Measurements from ENCODE around the gene CDH4. TPM values are rescaled to one million over a fixed set of nuclear protein-coding genes. Genes with fewer than 3 reads are reported as not detected.
A peak's percentile ranks its signal among the peaks of the same experiment; 100 is the strongest.

CDH4 gene
- total and polyA plus RNA-seq, 9 of the 15 experiments (the other 6 are each of a cell fraction or from before 2014, with no cell fraction given), result 0.04 TPM; not detected in 8

DNA sequence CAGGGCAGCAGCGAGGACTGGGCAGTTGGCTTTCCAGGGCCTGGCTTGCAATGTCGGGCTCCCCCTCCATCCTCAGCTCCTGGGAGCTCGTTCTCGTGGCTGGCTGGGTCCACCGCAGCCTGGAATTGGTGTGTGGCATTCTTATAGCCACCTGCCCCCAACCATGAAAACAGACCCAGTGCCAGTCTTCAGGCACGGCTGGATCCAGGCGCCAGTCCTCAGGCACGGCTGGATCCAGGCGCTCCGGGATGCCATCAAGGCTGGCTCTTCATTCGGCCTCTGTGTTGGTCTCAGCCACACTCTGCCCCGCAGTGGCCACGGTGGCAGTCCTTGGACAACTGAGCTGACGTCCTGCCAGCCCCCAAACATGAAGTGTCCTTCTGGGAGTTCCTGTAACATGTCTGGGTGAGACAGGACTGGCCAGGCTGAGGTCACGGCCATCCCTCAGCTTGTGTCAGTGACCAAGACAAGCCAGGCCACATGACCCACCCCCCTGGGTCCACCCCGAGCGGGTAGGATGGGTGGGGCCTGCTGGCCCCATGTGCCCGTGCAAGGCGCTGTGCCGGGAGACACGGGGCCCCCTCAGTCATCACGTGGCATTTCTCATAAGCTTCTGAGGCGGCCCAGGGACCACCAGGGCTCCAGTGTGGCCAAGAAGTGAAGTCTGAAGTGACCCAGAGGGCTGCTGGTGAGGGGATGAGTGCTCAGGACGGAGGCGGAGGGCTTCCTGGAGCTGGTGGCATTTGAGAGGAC lies 714.6 kb downstream of the CDH4 start:
- ATAC-seq (peak; percentile 46; the same call in 2 of the 3 replicates), FAIRE-seq (no peak), DNase-seq (ENCODE audit: extremely low read depth in 1 of 4, low spot score in 3 of 4) (no peak)
- peaks cover 0 to 20% of the 10 kb centered on the region in 2 experiments; a peak in 2 of 5 replicates for H3K4me1 ChIP-seq (replicated peaks in 1 of 2; ENCODE audit: control insufficient read depth in 2 of 2, insufficient read depth in 2 of 2, low read length in 2 of 2)
- no peaks in the 10 kb centered on the region; the same call in none of the 2 replicates for H3K9me3 ChIP-seq (replicated peaks; ENCODE audit: control insufficient read depth, insufficient read depth, low read depth, low read length)
- H3K4me2 ChIP-seq (ENCODE audit: insufficient read depth, low read length), result no peak overlapping the region
- intact Hi-C loops (cut with micrococcal nuclease) (no loop called here), in situ Hi-C loops (cut with MboI) (no loop called here)
- H3K4me3 ChIP-seq, result no peak overlapping the region
- no peaks in the 10 kb centered on the region for H3K36me3 ChIP-seq (ENCODE audit: control insufficient read depth, insufficient read depth, low read length)
- H2AFZ ChIP-seq (ENCODE audit: low read depth, low read length), result no peak overlapping the region
- H3K27ac ChIP-seq (ENCODE audit: extremely low read depth, low read depth, low read length), result no peak overlapping the region
- BruUV-seq (replicated peaks), result no TSS peak
- no peaks in the 10 kb centered on the region for H4K20me1 ChIP-seq (replicated peaks; ENCODE audit: control insufficient read depth, insufficient read depth, low read length)
- H3K79me2 ChIP-seq (ENCODE audit: control insufficient read depth, insufficient read depth, low read length), result no peaks in the 10 kb centered on the region
- ChIA-PET POLR2A (no interaction called here), CTCF (ENCODE audit: low intra/inter-chr PET ratio) (no interaction called here)
- no peaks in the 10 kb centered on the region for H3K9me1 ChIP-seq (ENCODE audit: control insufficient read depth, insufficient read depth, low read length)
- no peaks in the 10 kb centered on the region; a peak in 1 of 5 replicates for H3K27me3 ChIP-seq (ENCODE audit: control insufficient read depth in 2 of 2, insufficient read depth in 2 of 2, low read length in 2 of 2)
- H3K9ac ChIP-seq (ENCODE audit: insufficient read depth in 1 of 2, low read depth in 2 of 2, low read length in 2 of 2), result peak overlapping the region in 1 of 2 experiments; percentile 35; a peak in 1 of 4 replicates
- TF ChIP-seq, protein P1, sequence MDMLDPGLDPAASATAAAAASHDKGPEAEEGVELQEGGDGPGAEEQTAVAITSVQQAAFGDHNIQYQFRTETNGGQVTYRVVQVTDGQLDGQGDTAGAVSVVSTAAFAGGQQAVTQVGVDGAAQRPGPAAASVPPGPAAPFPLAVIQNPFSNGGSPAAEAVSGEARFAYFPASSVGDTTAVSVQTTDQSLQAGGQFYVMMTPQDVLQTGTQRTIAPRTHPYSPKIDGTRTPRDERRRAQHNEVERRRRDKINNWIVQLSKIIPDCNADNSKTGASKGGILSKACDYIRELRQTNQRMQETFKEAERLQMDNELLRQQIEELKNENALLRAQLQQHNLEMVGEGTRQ (CRISPR knock-in tag; IDR thresholded peaks at IDR 0.05), result 0 out of 2 replicates have a peak, but pooled peaks have one; percentile 3
- TF ChIP-seq ZNF707 (CRISPR knock-in tag; conservative IDR thresholded peaks at IDR 0.05), result no peak
- TF ChIP-seq ZFP36 (IDR thresholded peaks at IDR 0.05; ENCODE audit: low read depth, low read length, partially characterized antibody), result peak; percentile 41
- WGBS (ENCODE audit: insufficient coverage, low coverage, missing lambda C conversion rate), result 46% methylated on average over 23 of the region's 25 CpGs

DNA sequence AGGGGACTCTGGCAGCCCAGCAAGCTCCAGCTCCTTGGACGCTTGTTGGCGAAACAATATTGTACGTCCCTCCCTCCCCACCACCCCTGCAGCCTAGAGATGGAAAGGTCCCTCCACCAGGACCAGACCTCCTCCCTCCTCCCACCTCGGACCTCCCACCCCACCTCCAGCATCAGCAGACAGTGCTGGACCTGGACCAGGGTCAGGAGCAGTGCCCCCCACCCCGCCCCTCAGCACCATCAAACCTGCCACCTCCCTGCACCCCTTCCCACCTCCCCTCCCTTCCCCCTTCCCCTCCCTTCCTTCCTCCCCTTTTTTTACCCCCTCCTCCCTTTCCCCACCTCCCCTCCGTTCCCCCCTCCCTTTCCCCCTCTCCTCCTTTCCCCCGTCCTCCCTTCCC lies 715.2 kb downstream of the CDH4 start:
- DNase-seq (ENCODE audit: extremely low read depth in 1 of 4, low spot score in 3 of 4), result no peak
- no CpG with 5 or more reads among the region's 7 CpGs for WGBS (ENCODE audit: insufficient coverage, low coverage, missing lambda C conversion rate)
- Histone ChIP-seq H3K4me2 (ENCODE audit: insufficient read depth, low read length) (no peak overlapping the region), H3K9me1 (ENCODE audit: control insufficient read depth, insufficient read depth, low read length) (no peaks in the 10 kb centered on the region), H3K27ac (ENCODE audit: extremely low read depth, low read depth, low read length) (no peak overlapping the region), H3K79me2 (ENCODE audit: control insufficient read depth, insufficient read depth, low read length) (no peaks in the 10 kb centered on the region), H3K9me3 (replicated peaks; ENCODE audit: control insufficient read depth, insufficient read depth, low read depth, low read length) (no peaks in the 10 kb centered on the region; the same call in 1 of the 2 replicates), H4K20me1 (replicated peaks; ENCODE audit: control insufficient read depth, insufficient read depth, low read length) (no peaks in the 10 kb centered on the region), H3K27me3 (ENCODE audit: control insufficient read depth in 2 of 2, insufficient read depth in 2 of 2, low read length in 2 of 2) (no peaks in the 10 kb centered on the region; a peak in 1 of 5 replicates), H3K4me3 (no peak overlapping the region), H3K9ac (ENCODE audit: insufficient read depth in 1 of 2, low read depth in 2 of 2, low read length in 2 of 2) (no peak overlapping the region), H2AFZ (ENCODE audit: low read depth, low read length) (no peak overlapping the region), H3K36me3 (ENCODE audit: control insufficient read depth, insufficient read depth, low read length) (no peaks in the 10 kb centered on the region), H3K4me1 (replicated peaks in 1 of 2; ENCODE audit: control insufficient read depth in 2 of 2, insufficient read depth in 2 of 2, low read length in 2 of 2) (peaks cover 0 to 20% of the 10 kb centered on the region in 2 experiments; a peak in 2 of 5 replicates)
- POLR2A ChIA-PET, result no interaction called here
- BruUV-seq (replicated peaks), result no TSS peak
- FAIRE-seq, result no peak
- ATAC-seq, result no peak
- intact Hi-C loops (cut with micrococcal nuclease) (no loop called here), in situ Hi-C loops (cut with MboI) (no loop called here)
- CTCF ChIA-PET (ENCODE audit: low intra/inter-chr PET ratio), result no interaction called here
- TF ChIP-seq CHCHD3 (CRISPR knock-in tag; IDR thresholded peaks at IDR 0.05), result no peak
- TF ChIP-seq NONO (IDR thresholded peaks at IDR 0.05; ENCODE audit: low read depth in 2 of 2, low read length in 1 of 2), result no peak
- TF ChIP-seq NUFIP1 (IDR thresholded peaks at IDR 0.05; ENCODE audit: partially characterized antibody), result no peak
- TF ChIP-seq, protein P2, sequence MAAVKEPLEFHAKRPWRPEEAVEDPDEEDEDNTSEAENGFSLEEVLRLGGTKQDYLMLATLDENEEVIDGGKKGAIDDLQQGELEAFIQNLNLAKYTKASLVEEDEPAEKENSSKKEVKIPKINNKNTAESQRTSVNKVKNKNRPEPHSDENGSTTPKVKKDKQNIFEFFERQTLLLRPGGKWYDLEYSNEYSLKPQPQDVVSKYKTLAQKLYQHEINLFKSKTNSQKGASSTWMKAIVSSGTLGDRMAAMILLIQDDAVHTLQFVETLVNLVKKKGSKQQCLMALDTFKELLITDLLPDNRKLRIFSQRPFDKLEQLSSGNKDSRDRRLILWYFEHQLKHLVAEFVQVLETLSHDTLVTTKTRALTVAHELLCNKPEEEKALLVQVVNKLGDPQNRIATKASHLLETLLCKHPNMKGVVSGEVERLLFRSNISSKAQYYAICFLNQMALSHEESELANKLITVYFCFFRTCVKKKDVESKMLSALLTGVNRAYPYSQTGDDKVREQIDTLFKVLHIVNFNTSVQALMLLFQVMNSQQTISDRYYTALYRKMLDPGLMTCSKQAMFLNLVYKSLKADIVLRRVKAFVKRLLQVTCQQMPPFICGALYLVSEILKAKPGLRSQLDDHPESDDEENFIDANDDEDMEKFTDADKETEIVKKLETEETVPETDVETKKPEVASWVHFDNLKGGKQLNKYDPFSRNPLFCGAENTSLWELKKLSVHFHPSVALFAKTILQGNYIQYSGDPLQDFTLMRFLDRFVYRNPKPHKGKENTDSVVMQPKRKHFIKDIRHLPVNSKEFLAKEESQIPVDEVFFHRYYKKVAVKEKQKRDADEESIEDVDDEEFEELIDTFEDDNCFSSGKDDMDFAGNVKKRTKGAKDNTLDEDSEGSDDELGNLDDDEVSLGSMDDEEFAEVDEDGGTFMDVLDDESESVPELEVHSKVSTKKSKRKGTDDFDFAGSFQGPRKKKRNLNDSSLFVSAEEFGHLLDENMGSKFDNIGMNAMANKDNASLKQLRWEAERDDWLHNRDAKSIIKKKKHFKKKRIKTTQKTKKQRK (IDR thresholded peaks at IDR 0.05; ENCODE audit: borderline replicate concordance, low read depth, low read length), result no peak
- no peak for TF ChIP-seq ZNF217 (CRISPR knock-in tag; IDR thresholded peaks at IDR 0.05)
- TF ChIP-seq ILF3 (IDR thresholded peaks at IDR 0.05; ENCODE audit: borderline replicate concordance), result no peak
- no peak for TF ChIP-seq GTF2F1 (IDR thresholded peaks at IDR 0.05; ENCODE audit: low read depth, low read length)
- no peak for TF ChIP-seq SRSF3 (IDR thresholded peaks at IDR 0.05; ENCODE audit: insufficient read depth, low read length)
